HG02571 (cell line): ENCODE data around the gene ATP5F1B.

Experiments
- ATAC-seq: cut with Tn5 transposase; IDR thresholded peaks from one replicate; pipeline ENCODE4 v1.9.1; 2021; ENCODE audit warnings: mild to moderate bottlenecking, moderate library complexity; ENCODE audit not compliant: unreplicated experiment

ATP5F1B gene

DNA sequence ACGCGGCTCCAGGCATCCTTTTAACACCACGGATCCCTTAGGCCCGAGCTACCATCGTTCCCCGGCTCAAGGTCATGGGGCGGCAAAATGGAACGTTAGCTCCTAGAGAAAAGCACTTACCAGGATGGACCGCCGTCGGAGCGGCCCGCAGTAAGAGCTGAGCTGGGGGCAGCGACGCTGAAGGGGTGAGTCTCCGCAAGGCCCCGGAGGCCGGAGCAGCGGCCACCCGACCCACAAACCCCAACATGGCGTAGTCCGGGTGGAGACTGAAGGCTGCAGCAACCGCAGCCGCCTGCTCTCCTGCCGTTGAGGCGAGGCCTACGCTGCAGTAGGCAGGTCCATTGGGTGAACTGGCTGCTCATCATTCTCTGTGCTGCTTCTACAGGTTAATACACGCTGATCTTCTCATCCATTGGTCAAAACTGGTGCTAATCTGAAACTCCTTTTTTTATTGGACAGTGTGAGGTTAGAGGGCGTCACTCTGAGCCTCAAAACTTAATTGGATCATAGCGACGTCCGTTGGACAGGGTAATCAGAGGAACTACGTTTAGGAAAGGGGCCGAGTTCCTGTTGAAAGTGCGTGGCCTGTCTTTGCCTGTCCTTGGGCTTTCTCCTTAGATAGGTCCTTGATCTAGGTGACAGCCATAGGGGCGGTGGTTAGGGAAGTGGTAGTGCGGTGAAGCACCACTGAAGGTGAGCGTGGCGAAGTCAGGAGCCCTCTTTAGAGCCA, at the start of gene ATP5F1B:
ATP5F1B (minus strand) TSS at position 268 of the 730 bp plus-strand sequence; CDS start at position 247, 21 bp downstream.
- ATAC-seq: peak; percentile 98

DNA sequence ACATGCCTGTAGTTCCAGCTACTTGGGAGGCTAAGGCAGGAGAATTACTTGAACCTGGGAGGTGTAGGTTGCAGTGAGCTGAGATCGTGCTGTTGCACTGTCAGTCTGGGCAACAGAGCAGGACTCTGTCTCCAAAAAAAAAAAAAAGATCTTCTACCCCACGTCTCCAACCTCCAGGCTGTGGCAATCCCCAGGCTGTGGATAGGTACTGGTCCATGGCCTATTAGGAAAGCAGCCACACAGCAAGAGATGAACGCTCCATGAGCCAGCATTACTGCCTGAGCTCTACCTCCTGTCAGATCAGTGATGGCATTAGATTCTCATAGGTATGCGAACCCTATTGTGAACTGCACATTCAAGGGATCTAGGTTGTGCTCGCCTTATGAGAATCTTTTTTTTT, 48.4 kb upstream of the ATP5F1B start:
- ATAC-seq: no peak

DNA sequence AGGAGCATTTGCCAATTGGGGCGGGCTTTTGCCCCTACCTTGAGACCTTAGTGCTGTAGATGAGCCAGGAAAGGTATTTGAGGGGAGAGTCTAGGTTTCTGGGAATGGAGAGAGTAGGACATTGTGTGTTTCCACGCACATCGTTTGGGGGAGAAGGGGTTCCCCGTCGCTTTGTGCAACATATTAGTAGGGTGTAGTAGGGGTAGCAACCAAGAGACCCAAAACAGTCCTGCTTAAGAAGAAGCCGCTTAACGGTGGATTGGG, 43.0 kb upstream of the ATP5F1B start:
- no peak for ATAC-seq

GRCh38 chr12:56688129-56688845, 42.5 kb upstream of the ATP5F1B start, which contains the start of gene PTGES3:
Gene PTGES3 (minus strand): TSS chr12:56688284. CDS start chr12:56687999, 285 bp downstream.
- ATAC-seq: peak; percentile 66

DNA sequence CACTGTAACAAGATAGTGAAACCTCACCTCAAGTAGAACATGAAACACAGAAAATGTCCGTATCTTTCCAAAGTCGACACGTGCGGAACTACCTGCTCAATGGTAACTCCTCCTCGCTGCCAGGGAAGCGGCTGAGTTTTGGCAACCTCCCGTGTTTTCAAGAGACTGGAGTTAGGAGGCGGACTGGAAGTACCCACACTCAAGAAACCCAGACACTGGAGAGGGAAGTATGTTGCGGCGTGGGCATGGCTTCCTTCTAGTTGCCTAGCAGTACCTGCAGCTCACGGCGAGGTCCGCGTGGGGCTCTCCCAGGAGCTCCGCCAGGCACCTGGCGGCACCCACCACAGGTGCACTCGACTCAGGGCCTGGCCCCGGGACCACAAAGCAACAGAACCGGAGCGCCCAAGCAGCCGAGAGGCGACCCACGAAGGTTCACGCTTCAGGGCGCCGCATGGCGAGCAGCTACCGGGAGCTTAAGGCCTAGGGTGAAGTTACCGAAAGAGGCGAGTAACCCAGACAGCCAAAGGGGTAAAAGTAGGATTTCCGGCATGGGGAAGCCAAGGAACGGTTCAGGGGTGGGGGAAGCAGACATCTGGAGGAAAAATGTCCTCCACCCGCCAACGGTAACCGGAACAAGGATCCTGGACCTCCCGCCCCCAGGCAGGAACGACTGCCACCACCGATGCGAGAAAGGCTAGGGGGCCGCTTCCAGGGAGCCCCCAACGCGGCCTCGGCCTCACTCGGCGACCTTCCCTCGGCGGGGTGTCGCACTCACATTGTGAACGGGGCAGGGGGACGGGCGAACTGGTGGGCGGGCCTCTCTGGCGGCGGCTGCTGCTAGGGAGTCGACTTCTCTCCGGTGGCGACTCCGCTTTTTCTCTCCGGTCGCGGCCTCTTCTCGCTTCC, 41.7 kb upstream of the ATP5F1B start:
- ATAC-seq: peak; percentile 7

DNA sequence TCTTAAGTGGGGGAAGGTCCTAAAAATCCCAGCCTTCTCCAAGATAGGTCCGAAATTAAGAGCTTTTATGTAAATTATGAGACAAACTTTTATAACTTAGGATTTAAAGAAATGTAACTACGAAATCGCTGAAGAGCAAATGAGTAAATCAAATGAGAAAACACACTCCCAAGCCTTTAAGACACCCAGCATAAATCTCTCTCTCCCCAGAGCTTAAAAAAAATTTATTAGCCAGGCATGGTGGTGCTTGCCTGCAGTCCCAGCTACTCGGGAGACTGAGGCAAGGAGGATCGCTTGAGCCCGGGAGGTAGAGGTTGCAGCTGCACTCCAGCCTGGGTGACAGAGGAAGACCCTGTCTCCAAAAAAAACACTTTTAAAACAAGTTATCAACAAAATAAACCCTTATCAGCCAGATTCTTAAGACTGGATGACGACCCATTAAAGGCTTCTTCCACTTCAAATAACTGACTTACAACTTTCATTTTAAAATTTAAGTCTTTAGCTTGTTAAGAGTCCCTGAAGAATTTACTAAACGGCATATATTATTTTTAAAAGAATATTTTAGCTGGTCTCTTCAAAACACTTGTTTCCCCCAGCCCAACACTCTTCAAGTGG, 39.1 kb upstream of the ATP5F1B start:
- ATAC-seq: no peak

DNA sequence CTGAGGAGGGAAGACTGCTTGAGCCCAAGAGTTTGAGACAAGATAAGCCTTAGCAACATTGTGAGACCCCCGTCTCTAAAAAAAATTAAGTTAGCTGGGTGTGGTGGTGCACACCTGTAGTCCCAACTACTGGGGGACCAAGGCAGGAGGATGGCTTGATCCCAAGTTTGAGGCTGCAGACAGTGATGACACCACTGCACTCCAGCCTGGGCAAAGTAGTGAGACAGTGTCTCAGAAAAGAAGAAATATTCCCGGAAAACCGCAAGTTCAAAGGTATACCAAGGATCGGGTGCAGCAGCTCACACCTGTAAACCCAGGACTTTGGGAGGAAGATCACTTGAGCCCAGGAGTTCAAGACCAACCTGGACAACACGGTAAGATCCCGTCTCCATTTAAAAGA, 36.5 kb upstream of the ATP5F1B start:
- ATAC-seq: no peak

DNA sequence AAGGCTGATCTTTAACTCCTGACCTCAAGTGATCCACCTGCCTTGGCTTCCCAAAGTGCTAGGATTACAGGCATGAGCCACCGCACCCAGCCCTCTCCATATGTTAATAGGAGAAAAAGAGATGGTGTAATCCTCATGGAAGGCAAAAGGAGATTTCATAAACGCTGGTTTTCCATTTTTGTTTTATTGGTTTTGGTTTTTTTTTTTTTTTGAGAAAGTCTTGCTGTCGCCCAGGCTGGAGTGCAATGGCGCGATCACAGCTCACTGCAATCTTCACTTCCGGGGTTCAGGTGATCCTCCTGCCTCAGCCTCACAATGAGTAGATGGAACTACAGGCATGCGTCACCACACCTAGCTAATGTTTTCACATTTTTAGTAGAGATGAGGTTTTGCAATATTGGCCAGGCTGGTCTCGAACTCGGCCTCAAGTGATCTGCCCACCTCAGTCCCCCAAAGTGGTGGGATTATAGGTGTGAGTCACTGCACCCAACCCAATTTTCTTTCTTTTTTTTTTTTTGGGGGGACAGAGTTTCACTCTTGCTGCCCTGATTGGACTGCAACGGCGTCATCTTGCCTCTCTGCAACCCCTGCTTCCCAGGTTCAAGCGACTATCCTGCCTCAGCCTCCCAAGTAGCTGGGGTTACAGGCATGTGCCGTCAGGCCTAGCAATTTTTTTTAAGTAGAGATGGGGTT, 34.2 kb upstream of the ATP5F1B start:
- ATAC-seq: no peak

GRCh38 chr12:56678852-56679251, 33.1 kb upstream of the ATP5F1B start:
- ATAC-seq: no peak

DNA sequence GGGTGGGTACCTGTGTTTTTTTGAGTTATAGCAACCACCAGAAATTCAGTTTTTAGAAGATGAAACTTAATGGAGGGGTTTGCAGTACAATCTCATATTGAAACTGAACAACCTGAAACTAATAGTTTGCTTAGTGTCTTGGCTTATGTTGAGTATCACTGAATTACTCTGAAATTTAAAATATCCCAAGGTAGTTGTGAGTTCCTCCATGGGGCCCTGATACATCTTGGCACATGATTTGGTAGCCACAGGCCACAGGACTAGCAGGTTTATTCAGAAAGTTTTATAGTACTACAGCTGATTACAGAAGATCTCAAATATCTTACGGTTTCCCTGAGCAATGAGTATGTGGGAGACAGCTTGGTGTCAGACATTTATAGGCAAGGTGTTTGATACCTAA, 31.9 kb upstream of the ATP5F1B start:
- ATAC-seq: peak; percentile 56

DNA sequence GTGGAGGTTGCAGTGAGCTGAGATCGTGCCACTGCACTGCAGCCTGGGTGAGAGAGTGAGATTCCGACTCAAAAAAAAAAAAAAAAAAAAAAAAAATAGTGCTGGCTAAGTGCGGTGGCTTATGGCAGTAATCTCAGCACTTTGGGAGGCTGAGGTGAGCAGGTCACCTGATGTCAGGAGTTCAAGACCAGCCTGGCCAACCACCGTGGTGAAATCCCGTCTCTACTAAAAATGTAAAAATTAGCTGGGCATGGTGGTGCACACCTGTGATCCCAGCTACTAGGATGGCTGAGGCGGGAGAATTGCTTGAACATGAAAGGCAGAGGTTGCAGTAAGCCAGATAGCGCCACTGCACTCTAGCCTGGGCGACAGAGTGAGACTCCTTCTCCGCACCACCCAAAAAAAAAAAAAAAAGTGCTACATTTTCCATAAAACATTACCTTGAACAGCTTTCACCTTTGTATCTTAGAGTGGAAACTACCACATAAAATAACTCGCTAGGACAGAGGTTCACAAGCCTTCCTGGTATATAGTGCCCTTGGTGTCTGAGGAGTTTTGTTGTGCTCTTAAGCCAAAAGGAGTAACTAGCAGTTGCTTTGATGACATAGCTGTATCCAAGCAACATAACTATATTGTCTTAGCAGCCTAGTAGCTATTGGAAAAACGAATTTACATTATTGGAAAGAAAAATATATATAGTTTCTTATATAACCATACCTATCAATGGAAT, 31.2 kb upstream of the ATP5F1B start:
- no peak for ATAC-seq

DNA sequence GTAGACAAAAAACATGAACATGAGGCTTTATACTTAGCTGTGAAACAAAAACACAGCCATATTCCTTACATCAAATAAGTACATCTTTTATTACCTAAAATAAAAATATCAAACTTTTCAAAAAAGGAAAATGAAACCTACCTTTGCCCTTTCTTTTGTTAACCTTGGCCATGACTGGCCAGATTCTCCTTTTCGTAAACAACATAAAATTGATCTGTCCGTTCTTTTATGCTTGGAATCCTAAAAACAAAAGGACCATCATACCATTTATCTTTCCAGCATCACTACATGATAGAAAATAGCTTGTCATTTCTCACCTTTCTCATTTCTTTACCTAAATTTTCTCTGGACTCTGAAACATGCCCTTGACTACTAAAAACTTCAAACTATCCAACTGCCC, 25.8 kb upstream of the ATP5F1B start:
- ATAC-seq: no peak

- no peak for ATAC-seq
These were observed 25.1 kb upstream of the ATP5F1B start for GRCh38 chr12:56670836-56671235.

GRCh38 chr12:56668197-56668457, 22.3 kb upstream of the ATP5F1B start:
- ATAC-seq: no peak

DNA sequence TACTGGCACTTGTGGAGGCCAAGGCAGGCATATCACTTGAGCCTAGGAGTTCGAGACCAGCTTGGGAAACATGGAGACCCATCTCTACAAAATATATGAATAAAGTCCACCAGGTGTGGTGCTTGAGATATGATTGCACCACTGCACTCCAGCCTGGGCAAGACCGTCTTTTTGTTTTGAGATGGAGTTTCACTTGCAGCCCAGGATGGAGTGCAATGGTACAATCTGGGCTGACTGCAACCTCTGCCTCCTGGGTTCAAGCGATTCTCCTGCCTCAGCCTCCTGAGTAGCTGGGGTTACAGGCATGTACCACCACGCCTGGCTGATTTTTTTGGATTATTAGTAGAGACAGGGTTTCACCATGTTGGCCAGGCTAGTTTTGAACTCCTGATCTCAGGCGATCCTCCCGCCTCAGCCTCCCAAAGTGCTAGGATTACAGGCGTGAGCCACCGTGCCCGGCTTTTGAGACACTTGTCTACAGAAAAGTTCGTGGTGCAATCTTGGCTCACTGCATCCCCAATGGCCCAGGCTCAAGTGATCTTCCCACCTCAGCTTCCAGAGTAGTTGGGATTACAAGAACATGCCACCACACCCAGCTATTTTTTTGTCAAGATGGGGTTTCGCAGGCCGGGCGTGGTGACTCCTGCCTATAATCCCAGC, 16.3 kb upstream of the ATP5F1B start:
- ATAC-seq: no peak

- ATAC-seq: no peak
These were observed 15.8 kb upstream of the ATP5F1B start for GRCh38 chr12:56661560-56661959.

DNA sequence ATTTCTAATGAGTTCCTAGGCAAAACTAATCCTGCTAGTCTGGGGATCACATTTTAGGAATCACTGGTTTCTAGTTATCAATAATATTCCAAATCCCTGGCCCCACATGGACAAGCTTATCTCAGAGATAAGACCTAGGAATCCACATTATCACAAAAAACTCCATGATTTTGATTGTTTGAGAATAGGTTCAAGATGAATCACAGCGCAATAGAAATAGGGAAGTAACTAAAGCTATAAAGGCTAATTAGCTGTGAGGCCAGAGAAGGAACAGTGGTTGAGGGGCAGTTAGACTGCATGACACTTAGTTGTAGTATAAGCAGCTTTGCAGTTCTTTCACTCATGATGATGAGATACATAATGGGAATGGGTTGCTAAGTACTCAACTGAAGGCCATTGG, 13.1 kb upstream of the ATP5F1B start:
- no peak for ATAC-seq

DNA sequence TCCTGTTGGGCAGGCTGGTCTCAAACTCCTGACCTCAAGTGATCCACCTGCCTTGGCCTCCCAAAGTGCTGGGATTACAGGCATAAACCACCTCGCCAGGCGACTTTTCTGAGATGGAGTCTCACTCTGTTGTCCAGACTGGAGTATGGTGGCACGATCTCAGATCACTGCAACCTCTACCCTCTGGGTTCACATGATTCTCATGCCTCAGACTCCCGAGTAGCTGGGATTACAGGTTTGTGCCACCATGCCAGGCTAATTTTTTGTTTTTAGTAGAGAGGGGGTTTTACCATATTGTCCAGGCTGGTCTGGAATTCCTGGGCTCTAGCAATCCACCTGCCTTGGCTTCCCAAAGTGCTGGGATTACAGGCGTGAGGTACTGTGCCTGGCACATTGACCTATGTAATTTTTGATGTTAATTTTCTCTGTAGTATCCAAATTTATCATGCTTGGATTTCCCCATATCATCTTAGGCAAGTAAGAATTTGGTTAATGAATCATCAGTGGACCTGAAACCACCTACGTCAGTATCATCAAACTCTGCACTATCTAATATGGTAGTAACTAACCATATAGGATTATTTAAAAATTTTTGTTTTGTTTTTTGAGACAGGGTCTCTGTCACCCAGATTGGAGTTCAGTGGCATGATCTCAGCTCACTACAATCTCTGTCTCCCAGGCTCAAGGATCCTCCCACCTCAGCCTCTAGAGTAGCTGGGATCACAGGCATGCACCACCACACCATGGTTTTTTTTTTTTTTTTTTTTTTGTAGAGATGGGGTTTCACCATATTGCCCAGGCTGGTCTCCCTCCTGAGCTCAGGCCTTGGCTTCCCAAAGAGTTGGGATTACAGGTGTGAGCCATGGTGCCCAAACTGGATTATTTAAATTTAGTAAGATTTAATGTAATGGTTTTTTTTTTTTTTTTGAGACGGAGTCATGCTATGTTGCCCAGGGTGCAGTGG, 11.9 kb upstream of the ATP5F1B start:
- ATAC-seq: no peak
